H9 (cell line): ENCODE data around the gene SH3BP5L. TPM values are rescaled to one million over a fixed set of nuclear protein-coding genes. Genes with fewer than 3 reads are reported as not detected.

ENCODE experiments used
- DNase-seq: peaks from one replicate; pipeline ENCODE4 v3.0.0-alpha.2; 2017
- H2AFZ ChIP-seq: one replicate; pipeline ENCODE4 v1.6.1; 2013; ENCODE audit warnings: mild to moderate bottlenecking, low read length, control low read depth, moderate library complexity
- H2AK5ac ChIP-seq: 2 replicates; pipeline ENCODE4 v1.6.1; 2013; ENCODE audit warnings: low read length, control low read depth, mixed read lengths; ENCODE audit not compliant: insufficient read length
- H2BK120ac ChIP-seq: one replicate; pipeline ENCODE4 v1.6.1; 2013; ENCODE audit warnings: low read depth, mild to moderate bottlenecking, low read length, control low read depth, inconsistent platforms; ENCODE audit not compliant: poor library complexity, severe bottlenecking
- H2BK12ac ChIP-seq: 2 replicates; pipeline ENCODE4 v1.6.1; 2013; ENCODE audit warnings: low read length, control low read depth, mixed read lengths, low read depth; ENCODE audit not compliant: insufficient read length
- H2BK15ac ChIP-seq: 2 replicates; pipeline ENCODE4 v1.6.1; 2013; ENCODE audit warnings: low read depth, low read length, control low read depth
- H2BK20ac ChIP-seq: one replicate; pipeline ENCODE4 v1.6.1; 2013; ENCODE audit warnings: low read depth, mild to moderate bottlenecking, low read length, control low read depth, inconsistent platforms; ENCODE audit not compliant: poor library complexity, severe bottlenecking
- H2BK5ac ChIP-seq: 2 replicates; pipeline ENCODE4 v1.6.1; 2013; ENCODE audit warnings: low read length, control low read depth, mixed read lengths; ENCODE audit not compliant: insufficient read length
- H3K14ac ChIP-seq: 2 replicates; pipeline ENCODE4 v1.6.1; 2013; ENCODE audit warnings: low read length, control low read depth; ENCODE audit not compliant: insufficient read depth
- H3K18ac ChIP-seq: 2 replicates; pipeline ENCODE4 v1.6.1; 2013; ENCODE audit warnings: low read depth, mild to moderate bottlenecking, mixed read lengths, low read length, control low read depth; ENCODE audit not compliant: insufficient read length
- H3K23ac ChIP-seq: 2 replicates; pipeline ENCODE4 v1.6.1; 2013; ENCODE audit warnings: low read length, control low read depth, mixed read lengths, low read depth; ENCODE audit not compliant: insufficient read length
- H3K23me2 ChIP-seq: 2 replicates; pipeline ENCODE4 v1.6.1; 2013; ENCODE audit warnings: low read depth, mild to moderate bottlenecking, mixed read lengths, low read length, control low read depth; ENCODE audit not compliant: insufficient read length, poor library complexity, severe bottlenecking
- H3K27ac ChIP-seq: 2 replicates; pipeline ENCODE4 v1.5.1; 2013; ENCODE audit warnings: low read length, control low read depth, mixed read lengths, low read depth; ENCODE audit not compliant: insufficient read length
- H3K27me3 ChIP-seq: 2 replicates; pipeline ENCODE4 v1.6.1; 2013; ENCODE audit warnings: low read length, control low read depth, inconsistent platforms; ENCODE audit not compliant: insufficient read depth
- H3K4ac ChIP-seq: 2 replicates; pipeline ENCODE4 v1.6.1; 2013; ENCODE audit warnings: low read depth, mild to moderate bottlenecking, control low read depth, inconsistent platforms, low read length, moderate library complexity
- H3K4me1 ChIP-seq: 2 replicates; pipeline ENCODE4 v1.6.1; 2013; ENCODE audit warnings: low read length, control low read depth, inconsistent platforms; ENCODE audit not compliant: insufficient read depth
- H3K4me2 ChIP-seq: 2 replicates; pipeline ENCODE4 v1.6.1; 2013; ENCODE audit warnings: low read length, control low read depth, mixed read lengths; ENCODE audit not compliant: insufficient read length, insufficient read depth
- H3K56ac ChIP-seq: 2 replicates; pipeline ENCODE4 v1.6.1; 2013; ENCODE audit warnings: low read depth, mild to moderate bottlenecking, mixed read lengths, low read length, control low read depth; ENCODE audit not compliant: insufficient read length
- H3K79me1 ChIP-seq: 2 replicates; pipeline ENCODE4 v1.6.1; 2013; ENCODE audit warnings: low read depth, mild to moderate bottlenecking, moderate library complexity, low read length, control low read depth, inconsistent platforms; ENCODE audit not compliant: insufficient read depth, poor library complexity, severe bottlenecking
- H3K79me2 ChIP-seq: 2 replicates; pipeline ENCODE4 v1.6.1; 2013; ENCODE audit warnings: low read length, control low read depth, inconsistent platforms; ENCODE audit not compliant: insufficient read depth
- H3K9ac ChIP-seq: 2 replicates; pipeline ENCODE4 v1.6.1; 2013; ENCODE audit warnings: low read length, control low read depth, mixed read lengths; ENCODE audit not compliant: insufficient read length; ENCODE audit errors: extremely low read depth
- H3K9me3 ChIP-seq: one replicate; pipeline ENCODE4 v1.6.1; 2013; ENCODE audit warnings: low read depth, low read length, inconsistent platforms; ENCODE audit not compliant: control insufficient read depth
- H3T11ph ChIP-seq: one replicate; pipeline ENCODE4 v1.6.1; 2013; ENCODE audit warnings: mild to moderate bottlenecking, low read length, control low read depth, inconsistent platforms
- H4K20me1 ChIP-seq: one replicate; pipeline ENCODE4 v1.6.1; 2013; ENCODE audit not compliant: control insufficient read depth, insufficient read length, insufficient read depth
- H4K5ac ChIP-seq: 2 replicates; pipeline ENCODE4 v1.6.1; 2013; ENCODE audit warnings: low read depth, mild to moderate bottlenecking, mixed read lengths, low read length, control low read depth; ENCODE audit not compliant: insufficient read length
- H4K8ac ChIP-seq: replicated peaks from 2 replicates; pipeline ENCODE4 v1.6.1; 2013; ENCODE audit warnings: low read length, control low read depth, mixed read lengths, low read depth; ENCODE audit not compliant: insufficient read length
- H4K91ac ChIP-seq: 2 replicates; pipeline ENCODE4 v1.6.1; 2013; ENCODE audit warnings: low read depth, mild to moderate bottlenecking, moderate library complexity, mixed read lengths, low read length, control low read depth; ENCODE audit not compliant: insufficient read length
- H3K27ac Mint-ChIP-seq, 3 experiments: 2 replicates in 2 of 3; 3 replicates in 1 of 3; pipeline ENCODE4 v1.8.0; 2020 to 2021; ENCODE audit warnings: mixed read lengths in 3 of 3, mild to moderate bottlenecking in 1 of 3, moderate library complexity in 1 of 3
- H3K27me3 Mint-ChIP-seq: 2 replicates; pipeline ENCODE4 v1.8.0; 2021; ENCODE audit warnings: low read depth, mild to moderate bottlenecking, moderate library complexity, mixed read lengths
- H3K36me3 Mint-ChIP-seq, 3 experiments: 2 replicates in 2 of 3; 3 replicates in 1 of 3; pipeline ENCODE4 v1.8.0; 2020 to 2021; ENCODE audit warnings: low read depth in 3 of 3, mixed read lengths in 3 of 3; ENCODE audit not compliant: insufficient read depth in 1 of 3
- H3K4me1 Mint-ChIP-seq, 2 experiments: 2 replicates each; pipeline ENCODE4 v1.8.0; 2020; ENCODE audit warnings: mixed read lengths in 2 of 2
- H3K4me3 Mint-ChIP-seq, 2 experiments: 2 replicates in 1 of 2; 3 replicates in 1 of 2; pipeline ENCODE4 v1.8.0; 2020 to 2021; ENCODE audit warnings: mild to moderate bottlenecking in 2 of 2, mixed read lengths in 2 of 2, moderate library complexity in 1 of 2
- H3K9me3 Mint-ChIP-seq, 2 experiments: 2 replicates in 1 of 2; 3 replicates in 1 of 2; pipeline ENCODE4 v1.8.0; 2020; ENCODE audit warnings: mild to moderate bottlenecking in 2 of 2, mixed read lengths in 2 of 2, moderate library complexity in 1 of 2
- WGBS: extraction: QIAGEN DNeasy Blood & Tissue Kit; methylation state at CpG from one replicate; pipeline ENCODE4 v1.1.7; 2013; ENCODE audit warnings: missing lambda C conversion rate, low lambda C conversion rate, mixed read lengths; ENCODE audit not compliant: insufficient read length; ENCODE audit errors: extremely low coverage; 5-methylcytosine and 5-hydroxymethylcytosine counted together
- total RNA-seq: library from RNA; stranded (reverse); gene quantifications from 2 replicates; pipeline ENCODE4 v1.2.1, GENCODE V29; 2021
- TF ChIP-seq, protein P1 (sequence below): fragments of 200-600 bp; sonication (generic); conservative IDR thresholded peaks from 3 replicates; pipeline ENCODE4 v1.8.0; 2021; ENCODE audit warnings: antibody characterized with exemption, mild to moderate bottlenecking

The SH3BP5L gene
- total RNA-seq, 1 experiment from 2014 or later = 27.6 TPM

DNA sequence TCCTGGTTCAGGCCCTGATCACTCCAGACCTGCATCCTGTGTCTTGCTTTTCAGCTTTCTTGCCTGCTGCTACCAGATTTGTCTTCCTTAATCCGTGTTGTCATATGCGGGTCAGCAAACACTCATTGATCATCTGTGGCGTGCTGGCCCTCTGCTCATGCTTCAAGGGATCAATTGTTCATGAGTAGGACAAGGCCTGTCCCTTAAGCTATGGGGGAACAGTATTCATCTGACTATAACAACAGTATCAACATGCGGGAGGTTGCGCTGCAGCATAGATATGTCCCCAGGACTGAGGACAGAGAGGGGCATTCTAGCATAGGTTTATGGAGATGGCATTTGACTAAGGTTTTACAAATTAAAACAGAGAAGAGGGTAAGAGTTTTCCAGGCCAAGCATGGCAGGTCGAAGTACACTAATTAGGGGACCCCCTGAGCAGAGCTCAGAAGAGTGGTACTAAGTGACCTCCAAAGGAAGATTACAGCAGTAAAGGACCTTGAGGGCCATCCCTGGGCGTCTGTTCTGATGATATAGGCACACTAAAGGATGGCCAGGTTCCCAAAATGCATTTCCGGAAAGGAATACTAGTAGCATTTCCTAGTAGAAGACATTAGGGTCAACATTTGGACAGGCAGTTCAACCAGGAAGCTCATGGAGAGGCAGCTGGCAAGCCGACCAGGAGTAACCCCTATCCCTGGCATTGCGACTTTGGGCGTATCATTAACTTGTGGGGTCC lies 11.5 kb upstream of the SH3BP5L start:
- no peak overlapping the region for H3K4ac ChIP-seq
- DNase-seq = no peak

More for the DNA sequence above, 11.5 kb upstream of the SH3BP5L start:
- Mint-ChIP-seq H3K4me3 (no peak overlapping the region), H3K4me1 (peaks cover 2 to 13% of the 10 kb centered on the region in 2 experiments; a peak in 3 of 4 replicates), H3K27me3 (peaks cover 3% of the 10 kb centered on the region; the same call in 1 of the 2 replicates), H3K9me3 (no peaks in the 10 kb centered on the region), H3K27ac (no peak overlapping the region; a peak in 2 of 7 replicates), H3K36me3 (peaks cover 0 to 1% (median 0%) of the 10 kb centered on the region in 3 experiments; a peak in 2 of 7 replicates)
- Histone ChIP-seq H3K56ac (no peak overlapping the region), H3K27me3 (no peaks in the 10 kb centered on the region), H2BK120ac (no peak overlapping the region), H3K9me3 (no peaks in the 10 kb centered on the region), H3K18ac (no peak overlapping the region), H2BK15ac (no peak overlapping the region), H2BK12ac (no peak overlapping the region), H4K8ac (no peak overlapping the region), H3K14ac (no peak overlapping the region; the same call in 1 of the 2 replicates), H4K91ac (no peak overlapping the region), H3K79me1 (no peaks in the 10 kb centered on the region), H2BK20ac (no peak overlapping the region), H3K23ac (no peak overlapping the region), H4K5ac (no peak overlapping the region), H3K23me2 (peaks cover 4% of the 10 kb centered on the region), H4K20me1 (no peaks in the 10 kb centered on the region), H3K79me2 (peaks cover 3% of the 10 kb centered on the region), H3K4me1 (no peaks in the 10 kb centered on the region; the same call in 1 of the 2 replicates), H3K9ac (peak overlapping the region; percentile 42), H2AK5ac (no peak overlapping the region), H2AFZ (peak overlapping the region; percentile 52), H2BK5ac (no peak overlapping the region), H3T11ph (no peak overlapping the region), H3K27ac (no peak overlapping the region), H3K4me2 (peak overlapping the region; percentile 89)
- WGBS = no CpG with 5 or more reads among the region's 11 CpGs
- TF ChIP-seq, protein P1, sequence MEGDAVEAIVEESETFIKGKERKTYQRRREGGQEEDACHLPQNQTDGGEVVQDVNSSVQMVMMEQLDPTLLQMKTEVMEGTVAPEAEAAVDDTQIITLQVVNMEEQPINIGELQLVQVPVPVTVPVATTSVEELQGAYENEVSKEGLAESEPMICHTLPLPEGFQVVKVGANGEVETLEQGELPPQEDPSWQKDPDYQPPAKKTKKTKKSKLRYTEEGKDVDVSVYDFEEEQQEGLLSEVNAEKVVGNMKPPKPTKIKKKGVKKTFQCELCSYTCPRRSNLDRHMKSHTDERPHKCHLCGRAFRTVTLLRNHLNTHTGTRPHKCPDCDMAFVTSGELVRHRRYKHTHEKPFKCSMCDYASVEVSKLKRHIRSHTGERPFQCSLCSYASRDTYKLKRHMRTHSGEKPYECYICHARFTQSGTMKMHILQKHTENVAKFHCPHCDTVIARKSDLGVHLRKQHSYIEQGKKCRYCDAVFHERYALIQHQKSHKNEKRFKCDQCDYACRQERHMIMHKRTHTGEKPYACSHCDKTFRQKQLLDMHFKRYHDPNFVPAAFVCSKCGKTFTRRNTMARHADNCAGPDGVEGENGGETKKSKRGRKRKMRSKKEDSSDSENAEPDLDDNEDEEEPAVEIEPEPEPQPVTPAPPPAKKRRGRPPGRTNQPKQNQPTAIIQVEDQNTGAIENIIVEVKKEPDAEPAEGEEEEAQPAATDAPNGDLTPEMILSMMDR = no peak
